HG02870 (cell line): ENCODE measurements around the gene WDR20.

Source experiments
- ATAC-seq: cut with Tn5 transposase; IDR thresholded peaks from one replicate; pipeline ENCODE4 v1.9.1; 2021; ENCODE audit warnings: mild to moderate bottlenecking, moderate library complexity; ENCODE audit not compliant: unreplicated experiment

The WDR20 gene

DNA sequence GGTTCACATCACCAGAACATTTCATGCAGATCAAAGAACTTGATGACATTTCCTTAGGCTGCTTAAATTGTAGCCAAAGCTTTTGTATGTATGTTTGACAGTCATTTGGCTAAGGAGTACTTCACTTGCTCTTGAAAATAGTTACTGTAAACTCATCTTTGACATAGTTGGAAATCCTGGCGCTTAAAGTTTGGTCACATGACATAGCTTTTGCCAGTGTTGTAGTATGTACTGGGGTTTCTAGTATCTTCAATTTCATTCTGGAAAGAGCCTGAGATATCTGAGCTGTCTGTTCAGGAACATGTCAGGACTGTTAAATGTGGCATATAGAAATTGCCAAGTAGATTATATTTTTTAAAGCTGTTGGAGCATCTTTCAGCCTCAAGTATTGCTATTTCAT, 55.7 kb downstream of the WDR20 start:
- no peak for ATAC-seq

DNA sequence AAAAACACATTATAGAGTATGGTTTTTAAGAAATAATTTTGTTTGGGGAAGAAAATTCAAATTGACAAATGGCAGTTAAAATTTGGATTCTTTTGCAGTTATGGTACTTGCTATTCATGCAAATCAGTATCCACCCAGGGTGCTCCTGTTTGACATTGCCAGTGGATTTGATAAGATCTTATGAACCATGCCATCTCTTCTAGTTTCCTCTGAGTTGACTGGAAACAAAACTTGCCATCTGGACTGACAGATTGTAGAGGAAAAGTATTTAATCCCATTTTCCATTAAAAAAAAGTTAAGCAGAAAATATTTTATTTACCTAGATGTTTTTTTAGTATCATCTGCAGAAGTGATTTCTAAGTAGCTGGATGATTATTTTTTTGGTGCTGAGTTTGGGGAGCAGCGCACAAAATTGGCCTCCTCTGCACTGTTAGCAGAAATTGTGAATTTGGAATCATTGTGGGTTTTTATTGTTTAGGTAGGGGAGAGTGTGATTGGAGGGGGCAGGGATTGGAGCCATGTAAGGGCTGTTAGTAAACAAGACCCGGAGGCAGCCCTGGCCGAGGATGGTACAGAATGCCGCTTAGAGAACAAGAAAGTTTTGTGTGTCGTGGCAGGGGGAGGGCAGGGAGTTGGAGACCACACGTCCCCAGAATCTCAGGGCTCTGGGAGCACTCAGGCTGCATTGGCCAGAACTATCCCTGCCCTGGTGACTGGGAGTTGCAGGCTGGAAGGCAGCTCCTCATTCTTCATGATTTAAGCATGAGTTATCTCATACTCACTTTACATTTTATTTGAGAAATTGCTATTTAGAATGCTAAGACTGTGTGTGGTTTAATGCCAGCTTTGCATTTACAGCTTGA, 56.6 kb downstream of the WDR20 start:
- ATAC-seq = no peak

DNA sequence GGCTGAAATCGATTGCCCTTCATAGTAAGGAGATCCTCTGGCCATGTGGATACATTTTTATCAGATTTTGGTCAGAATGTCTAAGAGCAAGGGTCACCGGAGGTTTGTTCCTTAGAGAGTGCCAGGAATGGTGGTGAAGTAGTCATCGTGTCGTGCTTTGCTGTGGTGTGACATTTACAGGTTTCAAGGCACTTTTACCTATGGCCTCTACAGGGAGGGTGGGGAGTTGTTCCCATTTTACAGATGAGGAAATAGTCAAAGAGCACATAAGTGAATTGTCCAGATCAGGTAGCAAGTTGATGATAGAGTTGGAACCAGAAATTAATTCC, 57.2 kb downstream of the WDR20 start:
- ATAC-seq = no peak

DNA sequence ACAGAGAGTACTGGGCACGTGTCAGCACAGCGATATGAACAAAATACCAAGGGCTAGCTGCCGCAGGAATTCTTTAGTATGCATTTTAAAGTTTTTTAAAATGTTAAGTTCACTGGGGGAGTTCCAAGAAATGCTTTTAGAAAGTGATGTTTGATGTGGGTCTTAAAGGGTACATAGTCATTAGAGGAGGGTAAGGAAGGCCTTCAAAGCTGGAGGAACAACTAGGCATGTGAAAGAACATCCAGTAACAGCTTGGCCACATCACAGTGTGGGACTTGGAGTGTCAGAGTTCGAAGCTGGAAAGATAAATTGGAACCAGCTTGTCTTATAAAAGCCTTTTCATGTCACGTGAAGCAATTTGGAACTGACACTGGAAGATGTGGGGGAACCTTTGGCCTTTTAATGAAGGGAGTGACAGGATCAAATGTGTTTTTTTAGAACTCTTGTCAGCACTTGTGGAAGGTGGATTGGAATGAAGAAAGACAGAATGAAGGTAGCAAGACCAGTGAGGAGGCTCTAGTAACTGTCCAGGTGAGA, 57.7 kb downstream of the WDR20 start:
- ATAC-seq = no peak

DNA sequence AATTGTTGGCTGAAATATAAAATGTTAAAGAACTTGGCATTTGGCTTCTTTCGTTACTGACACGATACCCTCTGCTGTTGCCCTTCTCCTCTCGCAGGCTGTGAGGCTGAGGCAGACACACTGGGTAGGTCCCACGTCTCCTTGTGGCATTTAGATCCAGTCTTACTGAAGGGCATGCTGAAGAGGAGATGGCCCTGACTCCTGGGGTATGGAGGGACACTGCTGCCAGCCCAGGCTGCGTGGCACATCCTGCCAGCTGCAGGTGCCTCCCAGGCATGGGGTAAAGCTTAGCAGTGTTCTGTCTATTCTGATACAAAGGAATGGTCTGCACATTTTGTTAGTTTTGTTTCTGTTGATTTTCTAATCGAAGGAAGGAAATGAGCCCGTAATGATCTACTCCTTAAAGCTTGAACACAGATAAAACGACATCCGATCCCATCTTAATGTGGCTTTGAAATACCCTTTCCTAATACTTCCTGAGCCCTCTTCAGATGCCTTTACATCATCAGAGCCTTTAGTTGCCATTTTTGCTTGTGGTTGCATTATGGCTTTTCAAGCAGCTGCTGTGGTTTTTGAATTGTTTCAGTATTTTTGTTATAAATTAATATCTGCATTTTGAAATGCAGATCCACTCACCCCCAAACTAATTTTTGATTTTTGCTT, 61.1 kb downstream of the WDR20 start:
- no peak for ATAC-seq

DNA sequence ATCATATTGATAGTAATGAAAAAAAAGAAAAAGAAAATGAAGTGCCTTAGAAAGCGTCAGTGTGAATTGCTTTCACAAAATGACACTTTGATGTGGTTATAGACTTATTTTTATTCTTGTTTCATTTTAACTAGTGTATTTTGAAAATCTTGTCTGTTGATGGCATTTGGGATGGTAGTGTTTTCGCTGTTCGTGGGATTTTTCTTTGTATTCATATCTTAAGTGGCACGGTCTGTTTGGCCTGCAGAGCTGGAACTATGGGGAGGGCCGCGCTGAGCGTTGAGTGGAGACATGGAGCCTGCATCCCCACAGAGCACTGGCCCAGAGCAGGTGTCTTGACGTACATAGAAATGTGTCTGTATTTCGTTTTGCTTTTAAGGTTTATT, 61.6 kb downstream of the WDR20 start:
- no peak for ATAC-seq

DNA sequence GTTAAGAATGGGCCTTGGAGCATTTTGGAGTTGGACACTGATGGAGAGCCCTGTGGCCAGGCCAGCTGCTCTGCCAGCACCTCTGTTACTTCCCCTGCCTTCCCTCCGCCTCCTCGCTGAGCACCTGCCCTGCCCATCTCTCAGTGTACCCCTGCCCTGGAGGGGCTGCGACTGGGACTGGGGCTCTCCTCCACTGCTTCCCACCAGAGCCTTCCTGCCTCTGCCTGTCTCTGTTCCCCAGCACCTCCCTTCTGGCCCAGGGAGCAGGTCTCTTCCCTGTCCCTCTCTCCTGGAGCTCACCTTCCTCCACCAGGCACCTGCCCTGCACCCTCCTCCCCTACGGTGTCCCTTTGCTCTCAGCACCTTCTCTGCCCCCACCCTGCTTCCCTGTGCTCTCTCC, 62.1 kb downstream of the WDR20 start:
- ATAC-seq = no peak

DNA sequence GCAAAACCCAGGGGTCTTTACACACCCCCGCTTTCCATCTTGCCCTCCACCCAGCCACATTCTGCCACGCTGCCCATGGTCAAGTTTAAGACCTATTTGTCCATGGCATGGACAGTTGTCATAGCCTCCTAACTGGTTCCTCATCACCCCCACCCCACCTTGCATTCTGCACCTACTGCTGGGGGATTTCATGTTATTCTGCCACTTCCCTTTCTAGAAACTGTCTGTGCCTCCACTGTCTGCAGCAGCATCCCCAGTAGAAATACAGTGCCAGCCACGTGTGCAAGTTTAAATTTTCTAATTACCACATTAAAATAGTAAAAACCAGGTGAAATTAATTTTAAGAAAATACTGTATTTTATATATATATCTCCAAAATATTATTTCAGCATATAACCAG, 63.2 kb downstream of the WDR20 start:
- ATAC-seq = no peak

DNA sequence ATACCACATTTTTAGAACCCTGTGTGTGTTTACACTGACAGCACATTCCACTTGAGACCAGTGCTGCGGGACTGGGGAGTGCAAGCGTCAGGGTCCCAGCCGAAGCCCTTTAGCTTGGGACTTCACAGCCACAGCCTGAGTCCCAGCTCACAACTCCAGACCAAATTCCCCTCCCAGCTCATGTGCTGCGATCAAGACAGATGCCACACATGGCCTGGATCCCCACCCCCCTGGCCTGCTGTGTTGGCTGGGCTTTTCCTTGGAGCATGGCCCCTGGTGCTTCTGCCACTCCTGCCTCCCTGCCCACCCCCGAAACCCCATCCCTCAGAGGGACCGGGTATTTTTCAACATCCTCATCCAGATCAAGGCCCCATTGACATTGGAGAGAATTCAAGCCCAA, 63.7 kb downstream of the WDR20 start:
- no peak for ATAC-seq

DNA sequence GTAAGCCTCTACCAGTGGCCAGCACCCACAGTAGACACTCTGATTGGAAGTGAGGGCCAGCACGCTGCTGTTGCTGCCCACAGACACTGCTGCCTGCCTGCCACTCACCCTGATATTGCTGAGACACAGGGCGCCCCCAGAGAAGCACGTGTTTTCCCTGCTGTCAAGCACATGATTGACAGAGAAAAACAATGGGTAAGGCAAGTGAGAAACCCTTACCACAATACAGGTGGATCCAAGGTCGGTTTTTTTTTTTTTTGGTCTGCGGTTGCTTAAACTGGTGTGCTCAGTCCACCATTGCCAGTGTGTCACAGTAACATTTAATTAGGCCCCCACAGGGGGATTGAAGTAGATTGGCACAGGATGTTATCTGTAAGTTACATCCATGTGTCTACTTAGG, 65.9 kb downstream of the WDR20 start:
- ATAC-seq = no peak

DNA sequence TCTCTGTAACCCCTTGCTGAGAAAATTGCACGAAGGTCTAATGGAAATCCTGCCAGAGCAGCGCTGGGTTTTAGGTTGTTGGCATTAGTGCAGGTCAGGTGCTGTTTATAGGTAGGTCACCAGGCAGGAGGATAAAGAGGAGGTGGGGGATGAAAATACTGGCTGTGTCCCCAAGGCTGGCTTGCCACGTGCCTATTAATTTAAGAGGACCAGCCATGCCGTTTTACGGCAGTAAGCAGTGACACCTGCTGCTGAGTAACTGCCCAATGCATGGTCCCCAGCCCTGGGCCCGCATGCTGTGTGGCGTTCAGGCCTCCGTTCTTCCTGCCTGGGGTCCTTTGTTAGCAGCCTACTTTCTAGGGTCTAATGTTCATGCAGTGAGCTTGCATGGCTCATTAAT, 67.2 kb downstream of the WDR20 start:
- no peak for ATAC-seq

DNA sequence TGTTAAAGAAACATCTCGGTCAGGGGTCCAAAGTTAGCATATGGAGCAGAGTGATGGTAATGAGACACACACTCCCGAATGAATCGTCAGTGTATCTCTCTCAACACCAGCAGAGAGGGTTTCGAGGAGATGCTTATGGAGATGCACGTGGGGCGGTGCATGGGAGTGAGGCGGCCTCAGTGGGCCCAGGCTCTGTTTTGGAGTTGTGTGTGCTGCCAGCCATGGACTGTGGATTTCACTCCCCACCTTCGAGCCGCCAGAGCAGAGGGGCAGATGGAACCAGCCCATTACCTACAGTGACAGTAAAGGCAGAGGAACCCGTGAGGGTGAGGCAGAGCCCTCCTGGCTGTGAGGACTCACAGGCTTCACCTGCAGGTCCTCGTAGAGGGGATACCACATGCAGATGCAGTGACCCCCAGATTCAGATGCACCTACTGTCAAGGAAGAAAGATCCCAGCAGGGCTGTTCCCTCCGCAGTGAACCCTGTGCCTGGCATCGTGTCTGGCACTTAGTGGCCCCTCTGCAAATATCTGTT, 68.2 kb downstream of the WDR20 start:
- ATAC-seq = no peak

DNA sequence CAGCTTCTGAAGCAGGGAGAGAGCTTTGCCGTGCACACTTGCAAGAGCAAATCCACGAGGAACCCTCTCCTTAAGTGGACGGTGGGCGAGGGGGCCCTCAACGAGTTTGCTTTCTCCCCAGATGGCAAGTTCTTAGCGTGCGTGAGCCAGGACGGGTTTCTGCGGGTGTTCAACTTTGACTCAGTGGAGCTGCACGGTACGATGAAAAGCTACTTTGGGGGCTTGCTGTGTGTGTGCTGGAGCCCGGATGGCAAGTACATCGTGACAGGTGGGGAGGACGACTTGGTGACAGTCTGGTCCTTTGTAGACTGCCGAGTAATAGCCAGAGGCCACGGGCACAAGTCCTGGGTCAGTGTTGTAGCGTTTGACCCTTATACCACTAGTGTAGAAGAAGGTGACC, 69.0 kb downstream of the WDR20 start:
- no peak for ATAC-seq

DNA sequence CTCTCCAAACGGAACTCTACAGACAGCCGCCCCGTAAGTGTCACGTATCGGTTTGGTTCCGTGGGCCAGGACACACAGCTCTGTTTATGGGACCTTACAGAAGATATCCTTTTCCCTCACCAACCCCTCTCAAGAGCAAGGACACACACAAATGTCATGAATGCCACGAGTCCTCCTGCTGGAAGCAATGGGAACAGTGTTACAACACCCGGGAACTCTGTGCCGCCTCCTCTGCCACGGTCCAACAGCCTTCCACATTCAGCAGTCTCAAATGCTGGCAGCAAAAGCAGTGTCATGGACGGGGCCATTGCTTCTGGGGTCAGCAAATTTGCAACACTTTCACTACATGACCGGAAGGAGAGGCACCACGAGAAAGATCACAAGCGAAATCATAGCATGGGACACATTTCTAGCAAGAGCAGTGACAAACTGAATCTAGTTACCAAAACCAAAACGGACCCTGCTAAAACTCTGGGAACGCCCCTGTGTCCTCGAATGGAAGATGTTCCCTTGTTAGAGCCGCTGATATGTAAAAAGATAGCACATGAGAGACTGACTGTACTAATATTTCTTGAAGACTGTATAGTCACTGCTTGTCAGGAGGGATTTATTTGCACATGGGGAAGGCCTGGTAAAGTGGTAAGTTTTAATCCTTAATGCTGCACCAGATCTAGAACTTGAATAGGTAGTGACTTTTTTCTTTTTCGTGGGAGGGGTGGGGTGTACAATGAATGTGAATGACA, 69.7 kb downstream of the WDR20 start:
- no peak for ATAC-seq

DNA sequence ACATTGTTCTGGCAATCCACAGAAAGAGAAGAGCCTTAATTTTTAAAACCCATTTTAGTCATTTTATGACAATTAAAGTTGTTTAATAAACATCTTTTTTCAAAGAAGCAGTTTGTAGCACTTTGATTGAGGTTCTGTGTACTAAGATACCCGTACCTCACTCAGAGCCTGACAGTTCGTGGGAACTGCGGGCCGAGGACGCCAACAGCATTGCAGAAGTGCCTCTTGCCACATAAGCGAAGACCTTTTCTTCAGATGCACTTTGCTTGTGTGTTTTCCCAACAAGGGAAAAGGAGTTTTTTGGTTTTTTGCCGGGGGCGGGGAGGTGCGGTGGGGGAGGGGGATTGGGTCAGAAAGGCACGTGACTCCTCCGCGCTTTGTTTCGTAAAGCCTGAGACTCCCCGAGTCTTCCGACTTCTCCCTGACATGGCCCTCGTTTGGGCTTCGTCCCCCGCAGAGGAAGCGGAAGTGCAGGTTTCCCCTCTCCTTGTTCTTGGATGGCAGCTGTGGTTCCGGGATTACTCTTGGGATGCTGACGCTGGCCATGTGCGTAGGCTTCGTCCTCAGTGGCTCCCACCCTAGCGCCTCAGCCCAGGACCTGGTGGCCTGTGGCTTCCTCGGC, 70.8 kb downstream of the WDR20 start:
- no peak for ATAC-seq

DNA sequence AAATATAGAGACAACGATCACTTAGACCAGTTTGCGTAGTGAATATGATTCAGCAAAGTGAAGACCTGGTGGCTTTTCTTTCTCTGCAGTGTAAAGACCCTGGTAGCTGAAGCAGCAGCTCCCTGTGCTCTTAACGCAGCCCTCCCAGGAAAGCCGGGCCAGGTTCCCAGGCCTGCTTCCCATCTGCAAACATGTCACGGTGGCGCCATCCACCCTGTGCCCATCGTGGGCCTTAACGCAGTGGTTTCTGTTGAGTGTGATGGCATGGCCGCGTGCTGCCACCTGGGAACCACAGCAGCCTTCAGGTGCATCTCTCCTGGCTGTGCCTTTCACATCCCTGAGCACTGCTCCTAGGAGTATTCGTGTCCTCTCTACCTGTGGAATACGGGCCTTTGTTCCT, 71.5 kb downstream of the WDR20 start:
- no peak for ATAC-seq

DNA sequence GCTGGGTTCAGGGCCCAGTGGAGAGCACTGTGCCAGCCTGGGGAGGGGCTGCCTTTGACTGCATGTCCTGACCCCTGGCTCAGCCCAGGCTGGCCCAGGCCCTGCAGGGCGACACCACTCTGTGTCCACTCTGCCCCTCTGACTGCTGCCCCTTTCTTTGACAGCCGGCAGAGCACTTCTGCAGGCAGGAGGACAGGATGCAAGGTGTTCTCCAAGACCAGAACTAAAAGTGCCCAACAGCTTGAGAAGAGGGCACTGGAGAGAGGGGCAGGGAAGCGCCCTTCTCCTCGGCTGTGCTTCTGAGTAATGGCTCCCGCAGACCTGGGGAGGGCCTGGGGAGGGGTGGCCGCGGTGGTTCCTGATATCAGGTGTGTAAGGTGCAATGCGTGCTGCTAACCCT, 72.7 kb downstream of the WDR20 start:
- no peak for ATAC-seq

DNA sequence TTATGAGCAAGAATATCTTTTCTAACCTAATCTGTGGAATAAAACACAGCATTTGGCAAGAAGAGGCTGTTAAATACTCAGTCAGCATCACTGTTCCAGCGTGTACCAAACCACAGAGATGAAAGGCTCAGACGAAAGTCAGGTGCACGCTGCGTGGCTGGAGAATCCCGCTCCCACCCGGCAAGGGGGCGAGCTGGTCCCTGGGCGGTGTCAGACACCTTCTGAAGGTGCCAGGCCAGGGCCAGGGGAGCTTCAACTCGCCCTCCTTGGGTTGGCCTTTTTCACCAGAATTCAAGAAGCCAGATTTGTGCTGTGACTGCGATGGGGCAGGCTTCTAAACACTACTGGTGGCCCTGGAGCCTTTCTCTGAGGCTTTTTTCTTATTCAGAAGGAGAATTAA, 73.1 kb downstream of the WDR20 start:
- ATAC-seq = no peak

DNA sequence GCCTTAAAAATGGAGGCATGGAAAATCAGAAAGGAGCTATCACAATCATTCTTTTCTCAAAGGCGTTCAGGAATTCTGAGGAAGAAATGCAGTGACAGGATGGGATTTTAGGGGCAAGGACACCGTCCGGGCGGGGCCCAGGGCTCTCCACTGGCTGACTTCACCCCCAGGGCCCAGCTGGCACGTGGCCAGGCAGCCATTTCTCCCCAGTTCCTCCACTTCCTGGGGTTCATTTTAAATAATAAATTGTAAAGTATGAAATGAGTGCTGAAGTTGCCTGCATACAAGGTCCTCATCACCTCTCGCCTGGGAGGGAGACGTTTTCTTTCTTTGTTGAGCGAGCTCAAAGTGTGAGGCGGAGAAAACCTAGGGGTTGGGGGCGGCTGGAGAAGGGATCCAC, 73.8 kb downstream of the WDR20 start:
- ATAC-seq = no peak

DNA sequence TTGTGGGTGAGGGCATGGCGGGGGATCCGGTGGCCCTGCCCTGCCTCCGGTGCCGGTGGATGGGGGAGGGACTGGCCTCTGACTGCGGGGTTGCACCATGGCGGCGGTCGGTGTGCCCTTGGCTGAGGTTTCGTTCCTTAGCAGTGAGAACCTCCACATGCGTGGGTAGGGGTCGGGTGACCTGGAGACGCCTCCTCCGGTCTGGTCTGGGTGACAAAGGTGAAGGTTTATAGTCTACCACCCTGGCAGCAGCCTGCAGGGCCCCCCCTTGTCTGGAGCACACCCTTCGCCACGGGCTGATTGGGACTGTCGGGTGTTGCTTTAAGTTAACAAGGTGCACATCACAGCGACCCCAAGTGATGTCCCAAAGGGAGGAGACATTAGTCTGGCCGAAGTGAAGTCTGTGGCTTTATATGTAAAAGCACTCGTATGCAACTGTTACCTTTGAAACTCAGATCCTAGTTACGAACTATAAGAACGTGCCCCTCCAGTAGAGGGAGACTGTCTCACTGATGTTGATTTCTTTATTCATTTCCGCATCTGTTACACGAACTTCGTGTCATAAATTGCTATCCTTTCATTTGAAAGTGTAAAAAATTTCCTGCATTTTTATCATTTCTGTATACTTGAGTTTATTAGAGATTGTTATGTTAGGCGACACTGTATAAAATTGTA, 74.4 kb downstream of the WDR20 start:
- ATAC-seq = no peak

DNA sequence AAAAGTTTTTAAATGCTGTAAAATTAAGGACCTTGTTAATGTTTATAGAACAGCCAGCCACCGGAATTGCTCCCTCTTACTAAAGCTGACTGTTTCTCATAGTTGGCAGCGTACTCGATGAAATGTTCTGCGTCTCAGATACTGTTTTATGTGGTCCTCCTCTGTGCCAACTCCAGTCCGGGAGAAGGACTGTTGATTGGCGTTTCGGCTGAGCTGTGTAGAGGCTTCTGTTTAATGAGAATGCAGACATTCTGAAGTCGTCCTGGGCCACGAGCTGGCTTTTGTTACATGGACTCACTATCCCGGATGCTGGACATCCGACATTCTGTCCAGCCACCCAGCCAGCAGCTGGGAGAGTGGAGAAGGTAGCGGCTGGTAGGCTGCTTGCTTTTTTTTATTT, 75.4 kb downstream of the WDR20 start:
- ATAC-seq = no peak
